ENCODE data around the gene VAV2.

The VAV2 gene

GRCh38 chr9:133841167-133841812 lies 150.8 kb downstream of the VAV2 start:
- peaks cover 77% of the 10 kb centered on the region for H3K4me1 Mint-ChIP-seq
- H3K4me3 Mint-ChIP-seq = no peak overlapping the region
- no peak for DNase-seq
- no peaks in the 10 kb centered on the region for H3K27me3 Mint-ChIP-seq (ENCODE audit: low read depth, poor library complexity)
- no peak overlapping the region for H3K27ac Mint-ChIP-seq
- no peak for TF ChIP-seq CTCF (IDR thresholded peaks at IDR 0.05)
- no peaks in the 10 kb centered on the region for H3K36me3 Mint-ChIP-seq (ENCODE audit: low read depth)
- H3K9me3 Mint-ChIP-seq = no peaks in the 10 kb centered on the region

- Mint-ChIP-seq H3K27ac (peak overlapping the region; percentile 95), H3K4me1 (peaks cover 80% of the 10 kb centered on the region), H3K27me3 (ENCODE audit: low read depth, poor library complexity) (no peaks in the 10 kb centered on the region), H3K36me3 (ENCODE audit: low read depth) (no peaks in the 10 kb centered on the region), H3K9me3 (no peaks in the 10 kb centered on the region), H3K4me3 (peak overlapping the region; percentile 64)
- DNase-seq = no peak
- TF ChIP-seq CTCF (IDR thresholded peaks at IDR 0.05) = no peak
Observed at GRCh38 chr9:133839822-133840329, 152.2 kb downstream of the VAV2 start.

- TF ChIP-seq CTCF (IDR thresholded peaks at IDR 0.05) = no peak
- H3K27me3 Mint-ChIP-seq (ENCODE audit: low read depth, poor library complexity) = no peaks in the 10 kb centered on the region
- H3K27ac Mint-ChIP-seq = no peak overlapping the region
- peak overlapping the region; percentile 54 for H3K4me3 Mint-ChIP-seq
- no peaks in the 10 kb centered on the region for H3K36me3 Mint-ChIP-seq (ENCODE audit: low read depth)
- no peak for DNase-seq
- peaks cover 80% of the 10 kb centered on the region for H3K4me1 Mint-ChIP-seq
- no peaks in the 10 kb centered on the region for H3K9me3 Mint-ChIP-seq
Observed at GRCh38 chr9:133838859-133839507, 153.1 kb downstream of the VAV2 start.

GRCh38 chr9:133837627-133838597 lies 154.2 kb downstream of the VAV2 start:
- Mint-ChIP-seq H3K9me3 (no peaks in the 10 kb centered on the region), H3K27ac (no peak overlapping the region), H3K27me3 (ENCODE audit: low read depth, poor library complexity) (no peaks in the 10 kb centered on the region), H3K36me3 (ENCODE audit: low read depth) (no peaks in the 10 kb centered on the region), H3K4me3 (no peak overlapping the region), H3K4me1 (peaks cover 71% of the 10 kb centered on the region)
- TF ChIP-seq CTCF (IDR thresholded peaks at IDR 0.05) = no peak
- DNase-seq = no peak

GRCh38 chr9:133836818-133837217 lies 155.3 kb downstream of the VAV2 start:
- peaks cover 60% of the 10 kb centered on the region for H3K4me1 Mint-ChIP-seq
- DNase-seq = no peak
- H3K36me3 Mint-ChIP-seq (ENCODE audit: low read depth) = no peaks in the 10 kb centered on the region
- no peak overlapping the region for H3K4me3 Mint-ChIP-seq
- no peaks in the 10 kb centered on the region for H3K27me3 Mint-ChIP-seq (ENCODE audit: low read depth, poor library complexity)
- no peak overlapping the region for H3K27ac Mint-ChIP-seq
- H3K9me3 Mint-ChIP-seq = no peaks in the 10 kb centered on the region
- TF ChIP-seq CTCF (IDR thresholded peaks at IDR 0.05) = no peak
